ENCODE measurements around the gene PBRM1.

GRCh38 chr3:52705438-52705687, 19.6 kb upstream of the PBRM1 start:
- TF ChIP-seq ZNF350 (CRISPR knock-in tag; IDR thresholded peaks at IDR 0.05; ENCODE audit: borderline replicate concordance, low read depth), result no peak
- TF ChIP-seq ZHX1 (CRISPR knock-in tag; IDR thresholded peaks at IDR 0.05; ENCODE audit: low read depth), result no peak
- no peak for TF ChIP-seq CTCF (CRISPR knock-in tag; IDR thresholded peaks at IDR 0.05)
- TF ChIP-seq ZNF275 (CRISPR knock-in tag; IDR thresholded peaks at IDR 0.05; ENCODE audit: borderline replicate concordance), result no peak
- no peak for TF ChIP-seq NFE2 (CRISPR knock-in tag; IDR thresholded peaks at IDR 0.05)
- TF ChIP-seq USF2 (IDR thresholded peaks at IDR 0.05; ENCODE audit: low read depth, low read length), result no peak
- TF ChIP-seq USF2 (CRISPR knock-in tag; IDR thresholded peaks at IDR 0.05; ENCODE audit: borderline replicate concordance), result no peak
- peak; percentile 51; the same call in 1 of the 2 replicates for TF ChIP-seq ZNF768 (CRISPR knock-in tag; IDR thresholded peaks at IDR 0.05)
- TF ChIP-seq ZNF33B (CRISPR knock-in tag; IDR thresholded peaks at IDR 0.05), result no peak
- no peak for TF ChIP-seq ZNF776 (CRISPR knock-in tag; IDR thresholded peaks at IDR 0.05)
- TF ChIP-seq ZNF354B (CRISPR knock-in tag; IDR thresholded peaks at IDR 0.05), result 0 out of 2 replicates have a peak, but pooled peaks have one; percentile 31
- TF ChIP-seq ZNF530 (CRISPR knock-in tag; IDR thresholded peaks at IDR 0.05; ENCODE audit: low read depth), result peak; percentile 58; the same call in 1 of the 2 replicates
- TF ChIP-seq SUZ12 (IDR thresholded peaks at IDR 0.05; ENCODE audit: low read depth, low read length), result no peak
- TF ChIP-seq MZF1 (CRISPR knock-in tag; IDR thresholded peaks at IDR 0.05; ENCODE audit: borderline replicate concordance), result no peak
